ENCODE measurements around the gene GDNF. TPM values are rescaled to one million over a fixed set of nuclear protein-coding genes. Genes with fewer than 3 reads are reported as not detected.

GDNF gene
- total RNA-seq, 4 donors from 2014 or later, result not detected

- Histone ChIP-seq H3K36me3 (no peaks in the 10 kb centered on the region), H3K27me3 (no peaks in the 10 kb centered on the region), H3K9me3 (peaks cover 0 to 12% (median 3%) of the 10 kb centered on the region in 4 donors), H3K27ac (no peak overlapping the region), H3K4me3 (no peak overlapping the region), H3K4me1 (peaks cover 0 to 4% (median 0%) of the 10 kb centered on the region in 4 donors)
- WGBS, 2 donors, result 79 to 96% methylated on average over 2 of the region's 2 CpGs
- no peak for TF ChIP-seq POLR2A (IDR thresholded peaks at IDR 0.05)
- no peak for TF ChIP-seq EP300 (IDR thresholded peaks at IDR 0.05)
- no peak for TF ChIP-seq CTCF (IDR thresholded peaks at IDR 0.05)
- no peak for DNase-seq (ENCODE audit: low spot score in 2 of 2)
Measured at GRCh38 chr5:37772255-37772654, 67.6 kb downstream of the GDNF start.

GRCh38 chr5:37771731-37772130, 68.1 kb downstream of the GDNF start:
- Histone ChIP-seq H3K4me3 (no peak overlapping the region), H3K4me1 (peaks cover 0 to 4% (median 0%) of the 10 kb centered on the region in 4 donors), H3K27me3 (no peaks in the 10 kb centered on the region), H3K9me3 (peaks cover 0 to 12% (median 3%) of the 10 kb centered on the region in 4 donors), H3K27ac (no peak overlapping the region), H3K36me3 (no peaks in the 10 kb centered on the region)
- DNase-seq (ENCODE audit: low spot score in 2 of 2), result no peak
- TF ChIP-seq POLR2A (IDR thresholded peaks at IDR 0.05), result no peak
- TF ChIP-seq CTCF (IDR thresholded peaks at IDR 0.05), result no peak
- 48 to 56% methylated on average over 2 of the region's 2 CpGs for WGBS, 2 donors

- Histone ChIP-seq H3K4me1 (peaks cover 0 to 4% (median 0%) of the 10 kb centered on the region in 4 donors), H3K36me3 (no peaks in the 10 kb centered on the region), H3K27me3 (no peaks in the 10 kb centered on the region), H3K27ac (no peak overlapping the region), H3K4me3 (no peak overlapping the region), H3K9me3 (peaks cover 0 to 12% (median 3%) of the 10 kb centered on the region in 4 donors)
- no peak for TF ChIP-seq CTCF (IDR thresholded peaks at IDR 0.05)
- TF ChIP-seq POLR2A (IDR thresholded peaks at IDR 0.05), result no peak
- no peak for TF ChIP-seq EP300 (IDR thresholded peaks at IDR 0.05)
- WGBS, 2 donors, result 67 to 78% methylated on average over 3 of the region's 3 CpGs
- DNase-seq (ENCODE audit: low spot score in 2 of 2), result no peak
Measured at GRCh38 chr5:37771203-37771611, 68.6 kb downstream of the GDNF start.

GRCh38 chr5:37770786-37771185, 69.1 kb downstream of the GDNF start:
- Histone ChIP-seq H3K4me1 (peaks cover 0 to 4% (median 0%) of the 10 kb centered on the region in 4 donors), H3K27me3 (no peaks in the 10 kb centered on the region), H3K9me3 (peaks cover 0 to 12% (median 3%) of the 10 kb centered on the region in 4 donors), H3K36me3 (no peaks in the 10 kb centered on the region), H3K27ac (no peak overlapping the region), H3K4me3 (no peak overlapping the region)
- WGBS, 2 donors, result 52 to 77% methylated on average over 1 of the region's 1 CpG
- DNase-seq (ENCODE audit: low spot score in 2 of 2), result no peak
- TF ChIP-seq POLR2A (IDR thresholded peaks at IDR 0.05) (no peak), EP300 (IDR thresholded peaks at IDR 0.05) (no peak), CTCF (IDR thresholded peaks at IDR 0.05) (no peak)

- no peak overlapping the region for H3K27ac ChIP-seq
- H3K36me3 ChIP-seq, result no peaks in the 10 kb centered on the region
- DNase-seq (ENCODE audit: low spot score in 2 of 2), result no peak
- 77 to 83% methylated on average over 1 of the region's 1 CpG for WGBS, 2 donors
- peaks cover 0 to 6% (median 2%) of the 10 kb centered on the region in 4 donors for H3K9me3 ChIP-seq
- TF ChIP-seq POLR2A (IDR thresholded peaks at IDR 0.05) (no peak), EP300 (IDR thresholded peaks at IDR 0.05) (no peak), CTCF (IDR thresholded peaks at IDR 0.05) (no peak)
- H3K4me1 ChIP-seq, result peaks cover 0 to 4% (median 0%) of the 10 kb centered on the region in 4 donors
- no peak overlapping the region for H3K4me3 ChIP-seq
- H3K27me3 ChIP-seq, result no peaks in the 10 kb centered on the region
Measured at GRCh38 chr5:37769840-37770239, 70.0 kb downstream of the GDNF start.

Data from tibial nerve (tissue), 4 donors.